NCI-H1105 (cell line): ENCODE data around the gene UBE2G1.
"Not testable (repeated sequence)": the region's sequence is repeated elsewhere in the genome, so short reads cannot be mapped to it uniquely, and the experiment has no call there.

Source experiments
- DNase-seq: peaks from one replicate; lab custom pipeline; 2025; lab: John Stamatoyannopoulos, UW

The UBE2G1 gene, protein sequence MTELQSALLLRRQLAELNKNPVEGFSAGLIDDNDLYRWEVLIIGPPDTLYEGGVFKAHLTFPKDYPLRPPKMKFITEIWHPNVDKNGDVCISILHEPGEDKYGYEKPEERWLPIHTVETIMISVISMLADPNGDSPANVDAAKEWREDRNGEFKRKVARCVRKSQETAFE

GRCh38 chr17:4366327-4367063 is at the start of gene UBE2G1:
Gene UBE2G1, minus strand, starts transcription at chr17:4366675. Its CDS starts 359 bp downstream, at chr17:4366316.
- peak; percentile 99 for DNase-seq

- peak; percentile 90 for DNase-seq
Measured at GRCh38 chr17:4412933-4413831, 46.7 kb upstream of the UBE2G1 start.

DNA sequence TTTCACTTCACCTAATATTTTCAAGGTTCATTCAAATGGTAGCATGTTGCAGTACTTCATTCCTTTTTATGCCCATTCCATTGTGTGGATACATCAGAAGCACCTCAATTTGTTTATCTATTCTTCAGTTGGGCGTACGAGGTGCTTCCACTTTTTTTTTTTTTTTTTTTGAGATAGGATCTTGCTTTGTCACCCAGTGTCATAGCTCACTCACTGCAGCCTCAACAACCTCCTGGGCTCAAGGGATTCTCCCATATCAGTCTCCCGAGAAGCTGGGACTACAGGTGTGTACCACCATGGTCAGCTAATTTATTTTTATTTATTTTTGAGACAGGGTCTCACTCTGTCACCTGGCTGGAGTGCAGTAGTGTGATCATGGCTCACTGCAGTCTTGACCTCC is 44.7 kb upstream of the UBE2G1 start:
- DNase-seq = no peak

- no peak for DNase-seq
Measured at GRCh38 chr17:4409659-4410058, 43.2 kb upstream of the UBE2G1 start.

DNA sequence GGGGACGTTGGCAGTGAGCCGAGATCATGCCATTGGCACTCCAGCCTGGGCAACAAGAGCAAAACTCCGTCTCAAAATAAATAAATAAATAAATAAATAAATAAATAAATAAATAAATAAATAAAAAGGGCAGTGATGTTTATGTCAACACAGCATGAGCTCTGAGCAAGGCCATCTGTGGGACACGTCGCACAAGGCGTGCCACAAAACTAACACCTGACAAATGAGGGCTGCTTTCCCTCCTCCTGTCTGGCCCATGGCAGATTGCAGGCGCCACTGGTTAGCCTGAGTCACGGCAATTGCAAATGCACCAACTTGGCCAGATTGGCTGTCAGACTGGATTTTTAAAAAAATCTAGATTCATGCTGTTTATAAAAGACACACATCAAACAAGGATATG is 41.4 kb upstream of the UBE2G1 start:
- DNase-seq = no peak

DNA sequence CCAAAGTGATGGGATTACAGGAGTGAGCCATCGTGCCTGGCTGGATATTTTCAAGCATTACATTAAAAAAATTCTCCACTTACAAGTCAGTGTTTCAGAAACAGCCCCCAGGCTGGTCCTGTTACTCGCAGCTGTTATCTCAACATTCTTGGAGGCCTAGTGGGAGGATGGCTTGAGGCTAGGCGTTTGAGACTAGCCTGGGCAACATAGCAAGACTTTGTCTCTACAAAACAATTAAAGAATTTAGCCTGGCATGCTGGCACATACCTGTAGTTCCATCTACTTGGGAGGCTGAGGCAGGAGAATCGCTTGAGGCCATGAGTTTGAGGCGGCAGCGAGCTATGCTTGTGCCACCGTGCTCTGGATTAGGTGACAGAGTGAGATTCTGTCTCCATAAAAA is 40.7 kb upstream of the UBE2G1 start:
- no peak for DNase-seq

- DNase-seq = no peak
Measured at GRCh38 chr17:4406386-4406785, 39.9 kb upstream of the UBE2G1 start.

GRCh38 chr17:4405699-4406098 is 39.2 kb upstream of the UBE2G1 start:
- no peak for DNase-seq

GRCh38 chr17:4405038-4405669 is 38.7 kb upstream of the UBE2G1 start:
- no peak for DNase-seq

GRCh38 chr17:4397840-4398239 is 31.4 kb upstream of the UBE2G1 start:
- no peak for DNase-seq

DNA sequence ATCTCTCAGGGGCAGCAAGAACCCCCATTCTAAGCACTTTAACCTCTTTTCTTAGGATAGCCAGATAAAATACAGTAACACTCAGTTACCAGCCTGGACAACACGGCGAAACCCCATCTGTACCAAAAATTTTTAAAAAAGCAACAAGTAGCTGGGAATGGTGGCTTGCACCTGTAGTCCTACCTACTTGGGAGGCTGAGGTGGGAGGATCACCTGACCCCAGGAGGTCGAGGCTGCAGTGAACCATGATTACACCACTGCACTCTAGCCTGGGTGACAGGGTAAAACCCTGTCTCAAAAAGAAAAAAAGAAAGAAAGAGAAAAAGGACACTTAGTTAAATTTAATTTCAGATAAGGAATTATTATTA is 28.6 kb upstream of the UBE2G1 start:
- no peak for DNase-seq

- DNase-seq = no peak
Measured at GRCh38 chr17:4394208-4395110, 28.0 kb upstream of the UBE2G1 start.

DNA sequence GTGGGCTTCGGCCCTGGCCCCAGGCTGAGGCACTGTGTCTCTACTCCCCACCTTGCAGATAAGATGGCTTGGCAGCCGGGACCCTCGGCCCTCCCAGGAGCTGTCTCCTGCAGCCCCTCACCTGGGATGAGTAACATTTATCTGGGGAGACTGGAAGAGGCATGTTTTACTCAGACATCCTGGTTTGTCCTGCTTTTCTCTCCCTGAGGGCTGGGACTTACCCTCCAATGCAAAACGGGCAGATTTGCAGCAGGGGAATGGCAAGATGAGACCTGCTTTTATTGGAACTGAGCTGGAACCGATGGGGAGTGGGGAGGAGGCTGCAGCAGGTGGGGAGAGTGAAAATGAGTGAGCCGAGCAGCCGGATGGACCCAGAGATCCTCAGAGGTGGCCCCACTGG is 27.3 kb upstream of the UBE2G1 start:
- no peak for DNase-seq

DNA sequence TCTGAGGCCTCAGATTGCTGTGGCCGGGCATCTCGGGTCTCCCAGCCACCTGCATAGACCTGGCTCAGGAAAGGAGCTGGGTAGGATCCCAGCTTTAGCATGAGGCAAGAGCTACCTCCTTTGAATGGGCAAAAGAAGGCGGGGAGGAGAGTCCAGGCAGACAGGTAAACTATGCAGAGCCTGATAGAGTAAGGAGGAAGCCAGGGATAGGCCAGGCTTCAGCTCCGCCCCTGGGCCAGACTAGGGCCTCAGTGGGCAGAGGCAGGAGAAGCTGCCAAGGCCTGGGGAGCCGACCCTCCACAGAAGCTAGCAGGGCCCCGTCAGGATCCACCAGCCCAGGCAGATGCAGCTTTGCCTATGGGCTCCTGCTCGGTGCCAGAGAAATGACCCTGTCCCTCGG is 22.6 kb upstream of the UBE2G1 start:
- no peak for DNase-seq

DNA sequence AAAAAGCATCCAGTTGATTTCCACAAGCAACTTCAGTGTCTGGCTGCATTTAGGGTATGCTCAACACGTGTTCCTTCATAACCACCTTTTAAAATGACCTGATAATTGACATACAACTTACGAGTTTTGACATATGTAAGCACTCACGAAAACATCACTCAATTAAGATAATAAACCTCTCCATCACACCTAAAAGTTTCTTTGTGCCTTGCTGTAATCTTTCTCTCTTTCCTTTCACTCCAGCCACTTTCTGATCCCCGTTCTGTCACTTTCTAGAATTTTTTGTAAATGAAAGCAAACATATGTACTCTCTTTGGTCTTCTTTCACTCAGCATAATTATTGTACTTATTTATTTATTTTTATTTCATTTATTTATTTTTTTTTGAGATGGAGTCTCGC is 20.7 kb upstream of the UBE2G1 start:
- no peak for DNase-seq

DNA sequence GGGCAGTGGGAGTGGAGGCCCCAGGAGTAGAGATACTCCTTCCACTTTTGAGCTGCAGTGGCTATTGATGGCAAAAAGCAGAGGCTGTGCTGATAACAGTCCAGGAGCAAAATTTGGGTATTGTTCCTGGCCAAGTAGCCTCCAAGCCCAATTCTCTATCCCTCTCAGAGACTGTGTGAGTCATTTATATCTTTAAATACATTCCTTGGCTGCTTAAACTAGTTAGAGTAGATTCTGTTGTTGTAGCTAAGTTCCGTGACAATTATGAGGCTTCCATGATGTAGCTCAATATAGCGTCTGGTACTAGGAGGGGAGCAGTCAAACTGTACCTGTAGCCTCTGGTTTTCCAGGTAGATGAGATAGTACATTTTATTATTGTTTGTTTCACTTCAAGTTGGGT is 19.9 kb upstream of the UBE2G1 start:
- DNase-seq = no peak

GRCh38 chr17:4381690-4382671 is 15.5 kb upstream of the UBE2G1 start:
- no peak for DNase-seq

DNA sequence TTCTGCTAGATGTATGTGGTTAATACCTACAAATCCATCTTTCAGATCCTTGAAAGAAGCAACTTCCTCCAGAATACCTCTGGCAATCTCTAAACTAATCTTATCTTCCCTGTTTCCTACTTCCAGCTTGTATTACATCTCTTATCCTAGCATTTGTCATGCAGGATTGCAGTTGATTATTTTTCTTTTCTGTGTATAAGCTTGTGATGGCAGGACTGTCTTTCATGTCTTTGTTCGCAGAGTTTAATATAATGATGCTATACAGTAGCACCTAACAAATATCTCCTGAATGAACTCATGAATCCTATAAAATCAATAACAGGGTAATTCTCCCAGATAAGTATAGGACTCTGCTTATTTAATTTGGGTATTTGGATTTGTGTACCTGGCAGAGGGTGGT is 12.2 kb upstream of the UBE2G1 start:
- no peak for DNase-seq

GRCh38 chr17:4377247-4377646 is 10.8 kb upstream of the UBE2G1 start:
- DNase-seq = not testable (repeated sequence)

DNA sequence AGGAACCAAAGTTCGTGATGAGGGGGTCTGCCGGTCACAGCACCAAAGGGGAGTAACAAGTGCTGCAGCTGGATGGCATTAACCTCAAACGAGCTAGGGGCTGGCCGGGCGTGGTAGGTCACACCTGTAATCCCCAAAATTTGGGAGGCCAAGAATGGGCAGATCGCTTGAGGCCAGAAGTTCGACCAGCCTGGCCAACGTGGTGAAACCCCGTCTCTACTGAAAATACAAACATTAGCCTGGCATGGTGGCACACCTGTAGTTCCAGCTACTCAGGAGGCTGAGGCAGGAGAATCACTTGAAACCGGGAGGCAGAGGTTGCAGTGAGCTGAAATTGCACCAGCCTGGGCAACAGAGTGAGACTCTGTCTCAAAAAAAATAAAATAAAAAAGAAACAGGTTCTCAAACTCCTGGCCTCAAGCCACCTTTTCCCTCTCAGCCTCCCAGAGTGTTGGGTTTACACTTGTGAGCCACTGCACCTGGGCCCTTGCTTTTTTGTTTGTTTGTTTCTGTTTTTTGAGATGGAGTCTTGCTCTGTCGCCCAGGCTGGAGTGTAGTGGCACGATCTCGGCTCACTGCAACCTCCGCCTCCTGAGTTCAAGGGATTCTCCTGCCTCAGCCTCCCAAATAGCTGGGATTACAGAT is 9.4 kb upstream of the UBE2G1 start:
- DNase-seq = not testable (repeated sequence)
